ENCODE data around the gene UCMA. TPM values are rescaled to one million over a fixed set of nuclear protein-coding genes. Genes with fewer than 3 reads are reported as not detected.
A peak's percentile ranks its signal among the peaks of the same experiment; 100 is the strongest.

The UCMA gene
- total RNA-seq, 1 experiment from 2014 or later = 1.0 TPM

DNA sequence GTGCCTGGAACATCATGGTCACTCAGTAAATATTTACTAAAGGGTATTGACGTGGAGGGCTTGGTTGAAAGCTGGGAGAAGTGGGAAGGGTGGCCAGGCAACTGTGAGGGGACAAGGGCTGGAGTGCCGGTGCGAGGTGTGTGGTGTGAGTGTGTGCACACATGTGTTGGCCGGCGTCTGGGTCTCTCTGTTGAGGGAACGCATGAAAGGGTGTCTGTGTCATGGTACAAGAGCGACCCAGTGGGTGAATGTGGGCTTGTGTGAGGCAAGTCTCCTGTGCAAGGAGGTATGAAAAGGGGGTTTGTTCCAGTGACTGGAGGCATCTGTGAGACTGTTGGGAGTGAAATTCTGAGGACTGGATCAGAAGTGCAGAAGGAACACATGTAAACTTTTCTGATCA is 29.4 kb upstream of the UCMA start (continued):
- TF ChIP-seq ZBTB21 (CRISPR knock-in tag; IDR thresholded peaks at IDR 0.05; ENCODE audit: borderline replicate concordance) (no peak), ZNF512 (CRISPR knock-in tag; IDR thresholded peaks at IDR 0.05; ENCODE audit: borderline replicate concordance) (no peak), TP53 (CRISPR knock-in tag; IDR thresholded peaks at IDR 0.05) (no peak), PRRX2 (CRISPR knock-in tag; IDR thresholded peaks at IDR 0.05) (no peak), ZNF138 (CRISPR knock-in tag; conservative IDR thresholded peaks at IDR 0.05) (no peak), CTCF (IDR thresholded peaks at IDR 0.05) (no peak), ATF1 (CRISPR knock-in tag; IDR thresholded peaks at IDR 0.05) (no peak)

DNA sequence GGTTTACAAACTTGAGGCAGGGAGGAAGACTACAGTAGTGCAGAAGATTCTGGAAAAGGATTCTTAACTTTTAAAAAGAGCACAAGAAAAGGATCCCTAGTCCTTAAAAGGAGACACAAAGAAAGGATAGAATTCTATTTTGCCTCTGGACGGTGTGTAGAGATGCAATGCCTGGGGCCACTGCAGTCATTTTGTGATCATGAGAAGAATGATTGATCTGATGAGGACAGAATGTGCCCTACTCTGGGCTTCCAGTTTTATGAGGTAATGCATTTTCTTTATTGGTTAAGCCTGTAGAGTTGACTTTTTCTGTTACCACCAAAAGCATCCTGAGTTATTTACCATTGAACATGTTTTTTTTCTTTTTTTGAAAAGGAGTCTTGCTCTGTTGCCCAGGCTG is 28.3 kb upstream of the UCMA start:
- TF ChIP-seq ZNF396 (CRISPR knock-in tag; IDR thresholded peaks at IDR 0.05; ENCODE audit: borderline replicate concordance) = no peak
- TF ChIP-seq GTF2I (CRISPR knock-in tag; conservative IDR thresholded peaks at IDR 0.05) = 0 out of 2 replicates have a peak, but pooled peaks have one; percentile 5
- Mint-ChIP-seq H3K9me3 (peaks cover 22% of the 10 kb centered on the region), H3K4me3 (no peak overlapping the region), H3K27ac (no peak overlapping the region), H3K36me3 (peaks cover 12% of the 10 kb centered on the region), H3K4me1 (peaks cover 10% of the 10 kb centered on the region), H3K27me3 (ENCODE audit: low read depth) (peaks cover 2% of the 10 kb centered on the region; the same call in 1 of the 2 replicates)
- POLR2A ChIA-PET = no interaction called here
- CTCF ChIA-PET = no interaction called here
- DNase-seq (ENCODE audit: low spot score) = no peak
- ATAC-seq = no peak

DNA sequence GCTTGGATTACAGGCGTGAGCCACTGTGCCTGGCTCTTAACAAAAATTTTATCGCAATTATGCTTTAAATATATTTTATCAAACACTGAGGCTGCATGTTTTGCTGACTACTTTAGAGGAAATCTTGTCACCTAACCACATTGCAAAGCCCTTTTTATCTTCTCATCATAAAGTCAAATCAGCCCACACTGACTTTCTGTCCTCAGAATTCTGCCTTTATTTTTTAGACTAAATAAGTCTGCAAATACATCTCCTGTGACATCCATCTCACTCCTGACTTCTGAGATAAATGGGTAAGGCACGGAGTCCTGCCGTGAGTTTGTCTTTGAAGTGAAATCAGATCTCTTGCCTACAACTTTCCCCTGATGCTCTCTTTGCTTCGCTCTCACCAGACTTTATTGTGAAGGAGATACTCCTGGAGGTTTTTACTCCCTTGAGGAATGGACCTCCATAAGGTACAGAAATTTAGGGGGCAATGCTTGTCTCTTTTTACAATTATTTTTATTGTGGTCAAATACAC is 23.5 kb upstream of the UCMA start:
- Mint-ChIP-seq H3K27ac (no peak overlapping the region), H3K4me3 (no peak overlapping the region), H3K4me1 (0 out of 2 replicates have a peak, but pooled peaks cover 3% of the 10 kb centered on the region), H3K9me3 (peaks cover 22% of the 10 kb centered on the region), H3K27me3 (ENCODE audit: low read depth) (peaks cover 2% of the 10 kb centered on the region; the same call in 1 of the 2 replicates), H3K36me3 (peaks cover 12% of the 10 kb centered on the region)
- no peak for ATAC-seq
- DNase-seq (ENCODE audit: low spot score) = no peak
- ChIA-PET POLR2A (no interaction called here), CTCF (no interaction called here)
- TF ChIP-seq ARID4B (CRISPR knock-in tag; IDR thresholded peaks at IDR 0.05; ENCODE audit: borderline replicate concordance) (no peak), ZSCAN18 (CRISPR knock-in tag; IDR thresholded peaks at IDR 0.05) (no peak), MYBL2 (CRISPR knock-in tag; IDR thresholded peaks at IDR 0.05) (no peak), TEAD4 (CRISPR knock-in tag; IDR thresholded peaks at IDR 0.05) (no peak), ESRRA (CRISPR knock-in tag; IDR thresholded peaks at IDR 0.05; ENCODE audit: borderline replicate concordance) (no peak), ZNF121 (CRISPR knock-in tag; IDR thresholded peaks at IDR 0.05) (no peak), RORB (CRISPR knock-in tag; IDR thresholded peaks at IDR 0.05) (no peak), ZNF512 (CRISPR knock-in tag; IDR thresholded peaks at IDR 0.05; ENCODE audit: borderline replicate concordance) (no peak), NR2C2 (CRISPR knock-in tag; IDR thresholded peaks at IDR 0.05) (no peak), ZNF671 (CRISPR knock-in tag; IDR thresholded peaks at IDR 0.05) (no peak)
- TF ChIP-seq, protein P1, sequence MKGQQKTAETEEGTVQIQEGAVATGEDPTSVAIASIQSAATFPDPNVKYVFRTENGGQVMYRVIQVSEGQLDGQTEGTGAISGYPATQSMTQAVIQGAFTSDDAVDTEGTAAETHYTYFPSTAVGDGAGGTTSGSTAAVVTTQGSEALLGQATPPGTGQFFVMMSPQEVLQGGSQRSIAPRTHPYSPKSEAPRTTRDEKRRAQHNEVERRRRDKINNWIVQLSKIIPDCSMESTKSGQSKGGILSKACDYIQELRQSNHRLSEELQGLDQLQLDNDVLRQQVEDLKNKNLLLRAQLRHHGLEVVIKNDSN (CRISPR knock-in tag; IDR thresholded peaks at IDR 0.05) = no peak
- TF ChIP-seq, protein P2, sequence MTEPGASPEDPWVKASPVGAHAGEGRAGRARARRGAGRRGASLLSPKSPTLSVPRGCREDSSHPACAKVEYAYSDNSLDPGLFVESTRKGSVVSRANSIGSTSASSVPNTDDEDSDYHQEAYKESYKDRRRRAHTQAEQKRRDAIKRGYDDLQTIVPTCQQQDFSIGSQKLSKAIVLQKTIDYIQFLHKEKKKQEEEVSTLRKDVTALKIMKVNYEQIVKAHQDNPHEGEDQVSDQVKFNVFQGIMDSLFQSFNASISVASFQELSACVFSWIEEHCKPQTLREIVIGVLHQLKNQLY (CRISPR knock-in tag; IDR thresholded peaks at IDR 0.05) = no peak
- TF ChIP-seq, protein P3, sequence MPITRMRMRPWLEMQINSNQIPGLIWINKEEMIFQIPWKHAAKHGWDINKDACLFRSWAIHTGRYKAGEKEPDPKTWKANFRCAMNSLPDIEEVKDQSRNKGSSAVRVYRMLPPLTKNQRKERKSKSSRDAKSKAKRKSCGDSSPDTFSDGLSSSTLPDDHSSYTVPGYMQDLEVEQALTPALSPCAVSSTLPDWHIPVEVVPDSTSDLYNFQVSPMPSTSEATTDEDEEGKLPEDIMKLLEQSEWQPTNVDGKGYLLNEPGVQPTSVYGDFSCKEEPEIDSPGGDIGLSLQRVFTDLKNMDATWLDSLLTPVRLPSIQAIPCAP (CRISPR knock-in tag; IDR thresholded peaks at IDR 0.05) = no peak
